GM21360 (cell line): ENCODE results near the gene KIF17.
A peak's percentile ranks its signal among the peaks of the same experiment; 100 is the strongest.

Experiments used
- ATAC-seq: cut with Tn5 transposase; IDR thresholded peaks from one replicate; pipeline ENCODE4 v1.9.1; 2021; ENCODE audit warnings: mild to moderate bottlenecking, moderate library complexity; ENCODE audit not compliant: unreplicated experiment

Gene KIF17

GRCh38 chr1:20712215-20712577 is 5.6 kb downstream of the KIF17 start:
- no peak for ATAC-seq

GRCh38 chr1:20711285-20712214 is 6.3 kb downstream of the KIF17 start:
- ATAC-seq = no peak

- no peak for ATAC-seq
These were observed 7.1 kb downstream of the KIF17 start for GRCh38 chr1:20710469-20711284.

GRCh38 chr1:20709868-20710267 is 7.9 kb downstream of the KIF17 start:
- ATAC-seq = no peak

- no peak for ATAC-seq
These were observed 8.9 kb downstream of the KIF17 start for GRCh38 chr1:20708891-20709290.

- ATAC-seq = no peak
These were observed 9.8 kb downstream of the KIF17 start for GRCh38 chr1:20708057-20708456.

GRCh38 chr1:20706841-20707240 is 11.0 kb downstream of the KIF17 start:
- ATAC-seq = no peak

- no peak for ATAC-seq
These were observed 12.5 kb downstream of the KIF17 start for GRCh38 chr1:20705203-20705755.

- ATAC-seq = no peak
These were observed 13.2 kb downstream of the KIF17 start for GRCh38 chr1:20704390-20705202.

- ATAC-seq = no peak
These were observed 14.6 kb downstream of the KIF17 start for GRCh38 chr1:20703124-20703756.

- no peak for ATAC-seq
These were observed 15.4 kb downstream of the KIF17 start for GRCh38 chr1:20702416-20702815.

GRCh38 chr1:20701847-20702246 is 16.0 kb downstream of the KIF17 start:
- ATAC-seq = no peak

GRCh38 chr1:20701446-20701845 is 16.4 kb downstream of the KIF17 start:
- ATAC-seq = no peak

GRCh38 chr1:20700636-20701215 is 17.1 kb downstream of the KIF17 start:
- ATAC-seq = no peak

- no peak for ATAC-seq
These were observed 18.2 kb downstream of the KIF17 start for GRCh38 chr1:20699558-20699957.

- ATAC-seq = no peak
These were observed 19.5 kb downstream of the KIF17 start for GRCh38 chr1:20698195-20698910.

- ATAC-seq = no peak
These were observed 20.2 kb downstream of the KIF17 start for GRCh38 chr1:20697563-20697962.

GRCh38 chr1:20696397-20697333 is 21.1 kb downstream of the KIF17 start:
- ATAC-seq = peak; percentile 52
